BJ (cell line): ENCODE results near the gene CAMK2B. TPM values are rescaled to one million over a fixed set of nuclear protein-coding genes. Genes with fewer than 3 reads are reported as not detected.

Source experiments
- CTCF ChIA-PET: fragments of 350-600 bp; formaldehyde crosslinking; extraction: SDS; loops from one replicate; lab custom pipeline; 2021; ENCODE audit warnings: antibody characterized with exemption, inconsistent platforms; lab: Yijun Ruan, JAX
- POLR2A ChIA-PET: fragments of 300-600 bp; sonication (Branson Sonifier 250); formaldehyde crosslinking; extraction: SDS; loops from one replicate; lab custom pipeline; 2021; ENCODE audit warnings: antibody characterized with exemption; lab: Charles Lee
- DNase-seq: peaks from one replicate; pipeline ENCODE4 v3.0.0-alpha.2; 2011; ENCODE audit warnings: low read depth
- H3K27me3 ChIP-seq: 2 replicates; pipeline ENCODE4 v1.6.0; 2011; ENCODE audit warnings: low read length; ENCODE audit not compliant: control insufficient read depth, insufficient read depth
- H3K36me3 ChIP-seq: 2 replicates; pipeline ENCODE4 v1.5.1; 2011; ENCODE audit warnings: low read length; ENCODE audit not compliant: control insufficient read depth, insufficient read depth
- H3K4me3 ChIP-seq: 2 replicates; pipeline ENCODE4 v1.5.1; 2011; ENCODE audit warnings: low read depth, mild to moderate bottlenecking, control low read depth, low read length
- polyA plus RNA-seq: library from polyadenylated mRNA; depleted of rRNA; stranded (reverse); fragments of >200 nt; gene quantifications from 2 replicates; pipeline ENCODE4 v1.2.3, GENCODE V29; 2011
- TF ChIP-seq, protein P1 (sequence below): IDR thresholded peaks from 2 replicates; pipeline ENCODE4 v1.5.1; 2011; ENCODE audit warnings: low read depth, mild to moderate bottlenecking, control low read depth, inconsistent platforms, low read length, moderate library complexity; ENCODE audit not compliant: insufficient read depth

Gene CAMK2B
- polyA plus RNA-seq, 1 experiment = 0.10 TPM

DNA sequence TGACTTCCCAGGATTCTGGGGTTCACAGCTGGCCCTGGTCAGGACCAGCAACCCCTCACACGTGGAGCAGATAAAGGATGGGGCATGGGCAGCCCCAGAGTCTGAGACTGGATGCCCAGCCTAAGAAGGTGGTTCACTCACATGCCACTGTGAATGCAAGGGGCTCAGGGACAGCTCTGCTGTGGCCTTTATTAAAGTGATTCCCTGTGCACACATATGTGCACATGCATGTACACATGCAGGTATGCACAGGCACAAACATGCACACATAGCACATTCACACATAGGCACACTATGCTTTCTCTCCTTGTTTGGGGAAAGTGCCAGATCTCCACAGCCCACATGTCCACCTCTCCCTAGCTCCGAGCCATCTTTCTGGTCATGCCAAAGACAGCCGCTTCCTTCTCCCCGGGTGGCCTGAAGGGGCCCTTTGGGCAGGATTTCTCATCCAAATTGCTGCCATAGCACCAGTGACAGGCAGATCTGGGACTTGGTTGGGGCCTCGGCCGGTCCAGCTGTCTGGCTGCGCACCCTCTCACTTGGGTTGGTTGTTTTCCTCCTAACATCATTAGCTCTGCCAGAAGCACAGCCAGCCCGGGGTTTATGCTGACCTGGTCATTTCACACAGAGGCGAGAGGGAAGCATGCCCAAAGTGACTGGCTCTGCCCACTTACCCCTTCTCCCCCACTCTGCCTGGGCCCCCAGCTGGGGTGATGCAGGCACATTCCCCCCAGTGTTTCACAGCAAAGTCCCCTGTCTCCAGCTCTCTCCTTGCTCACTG, 137.6 kb downstream of the CAMK2B start:
- no peaks in the 10 kb centered on the region for H3K27me3 ChIP-seq
- H3K36me3 ChIP-seq = no peaks in the 10 kb centered on the region
- TF ChIP-seq, protein P1, sequence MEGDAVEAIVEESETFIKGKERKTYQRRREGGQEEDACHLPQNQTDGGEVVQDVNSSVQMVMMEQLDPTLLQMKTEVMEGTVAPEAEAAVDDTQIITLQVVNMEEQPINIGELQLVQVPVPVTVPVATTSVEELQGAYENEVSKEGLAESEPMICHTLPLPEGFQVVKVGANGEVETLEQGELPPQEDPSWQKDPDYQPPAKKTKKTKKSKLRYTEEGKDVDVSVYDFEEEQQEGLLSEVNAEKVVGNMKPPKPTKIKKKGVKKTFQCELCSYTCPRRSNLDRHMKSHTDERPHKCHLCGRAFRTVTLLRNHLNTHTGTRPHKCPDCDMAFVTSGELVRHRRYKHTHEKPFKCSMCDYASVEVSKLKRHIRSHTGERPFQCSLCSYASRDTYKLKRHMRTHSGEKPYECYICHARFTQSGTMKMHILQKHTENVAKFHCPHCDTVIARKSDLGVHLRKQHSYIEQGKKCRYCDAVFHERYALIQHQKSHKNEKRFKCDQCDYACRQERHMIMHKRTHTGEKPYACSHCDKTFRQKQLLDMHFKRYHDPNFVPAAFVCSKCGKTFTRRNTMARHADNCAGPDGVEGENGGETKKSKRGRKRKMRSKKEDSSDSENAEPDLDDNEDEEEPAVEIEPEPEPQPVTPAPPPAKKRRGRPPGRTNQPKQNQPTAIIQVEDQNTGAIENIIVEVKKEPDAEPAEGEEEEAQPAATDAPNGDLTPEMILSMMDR = no peak
- ChIA-PET CTCF (interaction anchor here (0.6 to 3.4 kb wide), 5 partner anchors 9 to 284 kb away, joined by 3 to 21 read pairs (median 6); no protein-coding TSS in a partner anchor), POLR2A (no interaction called here)
- DNase-seq = no peak
- H3K4me3 ChIP-seq = no peak overlapping the region

DNA sequence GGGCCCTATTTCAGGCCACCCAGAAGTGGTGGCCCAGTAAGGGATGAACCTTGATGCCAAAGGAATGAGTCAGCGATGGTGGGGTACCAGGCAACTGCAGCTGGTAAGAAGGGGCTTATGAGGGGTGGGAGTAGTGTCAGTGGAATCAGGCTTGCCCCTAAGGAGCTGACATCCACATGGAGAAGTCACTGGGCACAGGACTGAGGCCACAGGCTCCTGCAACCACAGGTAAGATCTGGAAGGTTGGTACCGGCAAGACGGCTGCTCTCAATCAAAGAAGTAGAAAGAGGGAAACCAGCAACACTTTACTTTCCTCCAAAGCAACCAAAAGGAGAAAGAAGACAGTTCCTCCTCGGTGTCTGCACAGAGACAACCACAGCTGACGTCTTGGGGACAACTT, 138.7 kb downstream of the CAMK2B start:
- TF ChIP-seq, protein P1 = no peak
- H3K36me3 ChIP-seq = no peaks in the 10 kb centered on the region
- ChIA-PET CTCF (interaction anchor here (1.8 to 3.4 kb wide), 4 partner anchors 7 to 55 kb away, joined by 3 to 21 read pairs (median 6); no protein-coding TSS in a partner anchor), POLR2A (no interaction called here)
- peaks cover 3% of the 10 kb centered on the region for H3K27me3 ChIP-seq
- DNase-seq = no peak
- no peak overlapping the region for H3K4me3 ChIP-seq

DNA sequence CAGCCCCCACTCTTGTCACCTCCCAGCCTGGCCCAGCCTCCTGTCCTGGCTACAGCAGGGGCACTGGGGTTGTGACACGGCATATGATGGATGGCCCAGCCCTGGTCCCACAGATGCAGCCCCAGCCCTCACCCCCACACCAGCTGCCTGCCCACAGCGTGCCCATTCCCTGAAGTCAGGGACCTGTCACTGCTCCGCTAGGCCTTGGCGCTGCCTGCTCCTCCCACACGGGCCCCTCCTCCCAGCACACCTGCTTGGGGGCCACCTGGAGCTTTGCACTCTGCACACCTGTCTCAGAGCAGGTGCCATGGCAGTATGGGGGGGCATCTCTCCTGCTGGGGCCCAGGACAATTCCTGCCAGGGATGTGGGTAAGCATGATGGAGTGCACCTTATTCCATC, 139.7 kb downstream of the CAMK2B start:
- Histone ChIP-seq H3K36me3 (no peaks in the 10 kb centered on the region), H3K4me3 (no peak overlapping the region), H3K27me3 (peaks cover 5% of the 10 kb centered on the region)
- ChIA-PET POLR2A (no interaction called here), CTCF (interaction anchor here (1.8 to 3.4 kb wide), 4 partner anchors 8 to 54 kb away, joined by 3 to 21 read pairs (median 6); no protein-coding TSS in a partner anchor)
- TF ChIP-seq, protein P1 = no peak
- DNase-seq = no peak

DNA sequence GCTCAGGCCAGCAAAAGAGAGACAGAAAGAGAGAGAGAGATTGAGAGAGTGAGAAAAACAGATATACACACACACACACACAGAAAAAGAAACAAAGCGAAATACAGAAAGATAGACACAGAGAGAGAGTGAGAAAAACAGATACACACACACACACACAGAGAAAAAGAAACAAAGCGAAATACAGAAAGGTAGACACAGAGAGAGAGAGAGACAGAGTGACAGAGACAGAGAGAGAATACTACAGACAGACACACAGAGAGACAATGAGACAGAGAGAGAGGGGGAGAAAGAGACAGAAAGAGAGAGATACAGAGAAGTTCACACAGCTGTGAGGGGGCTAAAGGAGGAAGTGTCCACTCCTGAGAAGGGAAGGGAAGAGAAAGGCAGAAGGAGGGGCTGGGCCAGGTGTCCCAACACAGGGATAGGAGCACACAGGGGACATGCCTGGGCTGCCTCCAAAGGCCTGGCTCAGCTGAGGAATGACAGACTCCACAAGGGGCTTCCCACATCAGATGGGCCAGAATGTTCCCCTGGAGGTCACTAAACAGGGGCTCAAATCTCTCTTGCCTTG, 140.4 kb downstream of the CAMK2B start:
- no peak for DNase-seq
- TF ChIP-seq, protein P1 = no peak
- H3K4me3 ChIP-seq = no peak overlapping the region
- no peaks in the 10 kb centered on the region for H3K36me3 ChIP-seq
- ChIA-PET CTCF (interaction anchor here (0.6 to 2.0 kb wide), 3 partner anchors 9 to 112 kb away, joined by 4 to 7 read pairs (median 4); no protein-coding TSS in a partner anchor), POLR2A (no interaction called here)
- H3K27me3 ChIP-seq = peaks cover 5% of the 10 kb centered on the region

DNA sequence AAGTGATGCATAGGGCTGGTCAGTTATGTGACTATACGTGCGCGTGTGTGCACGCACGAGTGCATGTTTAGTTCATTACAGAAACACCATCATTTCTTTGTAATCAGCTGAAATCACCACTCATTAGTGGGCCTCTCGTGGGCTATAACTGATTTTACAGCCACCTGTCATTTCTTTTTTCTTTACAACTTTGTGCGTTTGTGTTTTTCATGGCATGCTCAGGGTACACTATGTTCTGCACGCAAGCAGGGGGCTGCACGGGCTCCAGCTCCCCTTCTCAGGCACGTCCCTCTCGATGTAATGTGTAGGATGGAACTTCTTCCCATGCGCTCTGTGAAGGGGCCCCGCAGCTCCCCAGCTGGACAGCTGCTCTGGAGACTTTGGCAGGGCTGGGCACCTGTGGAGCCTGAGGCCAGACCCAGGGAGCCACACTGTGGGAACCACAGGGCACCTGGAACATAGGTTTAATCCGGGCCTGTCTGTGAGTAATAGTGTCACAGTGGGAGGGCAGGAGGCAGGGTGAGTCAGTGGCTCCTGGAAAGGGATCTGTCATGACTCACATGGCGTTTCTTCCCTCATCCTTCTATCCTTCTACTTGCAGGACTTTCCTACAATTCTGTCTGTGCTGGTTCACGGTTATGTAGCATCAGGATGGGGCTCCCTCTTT, 141.1 kb downstream of the CAMK2B start:
- Histone ChIP-seq H3K27me3 (peaks cover 5% of the 10 kb centered on the region), H3K36me3 (no peaks in the 10 kb centered on the region), H3K4me3 (no peak overlapping the region)
- ChIA-PET POLR2A (no interaction called here), CTCF (interaction anchor here (0.6 to 1.3 kb wide), 3 partner anchors 20 to 112 kb away, joined by 3 to 4 read pairs (median 4); no protein-coding TSS in a partner anchor)
- DNase-seq = peak; percentile 41
- TF ChIP-seq, protein P1 = no peak
